Neural crest cell (in vitro differentiated cells): Measurements from ENCODE around the gene SNX1. TPM values are rescaled to one million over a fixed set of nuclear protein-coding genes. Genes with fewer than 3 reads are reported as not detected.

Source experiments
- DNase-seq: peaks from one replicate; pipeline ENCODE4 v3.0.0; 2021; ENCODE audit warnings: low read depth, mixed read lengths, low spot score
- H3K27ac Mint-ChIP-seq: one replicate; pipeline ENCODE4 v1.8.0; 2021; ENCODE audit warnings: mild to moderate bottlenecking, mixed read lengths; ENCODE audit not compliant: unreplicated experiment
- H3K27me3 Mint-ChIP-seq: 2 replicates; pipeline ENCODE4 v1.8.0; 2021; ENCODE audit warnings: low read depth, mild to moderate bottlenecking, mixed read lengths
- H3K36me3 Mint-ChIP-seq: 2 replicates; pipeline ENCODE4 v1.8.0; 2021; ENCODE audit warnings: low read depth, mild to moderate bottlenecking, mixed read lengths
- H3K4me1 Mint-ChIP-seq: 2 replicates; pipeline ENCODE4 v1.8.0; 2021; ENCODE audit warnings: mixed read lengths
- H3K4me3 Mint-ChIP-seq: one replicate; pipeline ENCODE4 v1.8.0; 2021; ENCODE audit warnings: mild to moderate bottlenecking, mixed read lengths
- H3K9me3 Mint-ChIP-seq: 2 replicates; pipeline ENCODE4 v1.8.0; 2021; ENCODE audit warnings: mixed read lengths
- total RNA-seq: library from RNA; stranded (reverse); gene quantifications from 2 replicates; pipeline ENCODE4 v1.2.1, GENCODE V29; 2021
- TF ChIP-seq, protein P1 (sequence below): fragments of 200-600 bp; sonication (generic); conservative IDR thresholded peaks from 2 replicates; pipeline ENCODE4 v1.5.0; 2021; ENCODE audit warnings: antibody characterized with exemption, mild to moderate bottlenecking

The SNX1 gene
- total RNA-seq, 1 donor from 2014 or later, result 131 TPM

- DNase-seq, result no peak
- Mint-ChIP-seq H3K9me3 (no peaks in the 10 kb centered on the region), H3K27me3 (peaks cover 3% of the 10 kb centered on the region), H3K27ac (no peak overlapping the region), H3K4me3 (peak overlapping the region; percentile 73), H3K4me1 (peaks cover 35% of the 10 kb centered on the region), H3K36me3 (peaks cover 23% of the 10 kb centered on the region)
- TF ChIP-seq, protein P1, sequence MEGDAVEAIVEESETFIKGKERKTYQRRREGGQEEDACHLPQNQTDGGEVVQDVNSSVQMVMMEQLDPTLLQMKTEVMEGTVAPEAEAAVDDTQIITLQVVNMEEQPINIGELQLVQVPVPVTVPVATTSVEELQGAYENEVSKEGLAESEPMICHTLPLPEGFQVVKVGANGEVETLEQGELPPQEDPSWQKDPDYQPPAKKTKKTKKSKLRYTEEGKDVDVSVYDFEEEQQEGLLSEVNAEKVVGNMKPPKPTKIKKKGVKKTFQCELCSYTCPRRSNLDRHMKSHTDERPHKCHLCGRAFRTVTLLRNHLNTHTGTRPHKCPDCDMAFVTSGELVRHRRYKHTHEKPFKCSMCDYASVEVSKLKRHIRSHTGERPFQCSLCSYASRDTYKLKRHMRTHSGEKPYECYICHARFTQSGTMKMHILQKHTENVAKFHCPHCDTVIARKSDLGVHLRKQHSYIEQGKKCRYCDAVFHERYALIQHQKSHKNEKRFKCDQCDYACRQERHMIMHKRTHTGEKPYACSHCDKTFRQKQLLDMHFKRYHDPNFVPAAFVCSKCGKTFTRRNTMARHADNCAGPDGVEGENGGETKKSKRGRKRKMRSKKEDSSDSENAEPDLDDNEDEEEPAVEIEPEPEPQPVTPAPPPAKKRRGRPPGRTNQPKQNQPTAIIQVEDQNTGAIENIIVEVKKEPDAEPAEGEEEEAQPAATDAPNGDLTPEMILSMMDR, result no peak
Observed at GRCh38 chr15:64158363-64159134, 62.8 kb downstream of the SNX1 start.

- TF ChIP-seq, protein P1, result no peak
- H3K36me3 Mint-ChIP-seq, result peaks cover 19% of the 10 kb centered on the region
Observed at GRCh38 chr15:64161688-64162477, 66.1 kb downstream of the SNX1 start.

DNA sequence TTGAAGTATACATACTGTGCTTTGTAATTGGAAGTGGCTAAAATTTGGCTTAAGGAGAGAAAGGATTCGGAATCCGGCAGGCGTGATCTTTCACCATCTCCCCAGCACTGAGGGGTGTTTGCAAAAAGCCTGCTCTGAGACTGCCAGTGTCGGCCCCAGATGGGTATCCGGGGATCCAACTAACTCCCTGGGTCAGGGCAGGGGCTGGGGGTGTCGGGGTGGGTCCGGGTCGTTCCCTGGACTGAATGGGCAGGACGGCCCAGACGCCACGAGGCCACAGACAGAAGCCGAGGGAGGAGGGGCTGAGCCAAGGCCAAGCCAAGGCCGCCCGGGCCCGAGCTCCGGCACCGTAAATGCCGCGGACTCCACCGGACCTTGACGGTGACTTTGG is 66.7 kb downstream of the SNX1 start:
- Mint-ChIP-seq H3K36me3 (peaks cover 20% of the 10 kb centered on the region), H3K27ac (peak overlapping the region; percentile 40), H3K4me1 (peaks cover 45% of the 10 kb centered on the region), H3K4me3 (peak overlapping the region; percentile 91), H3K9me3 (no peaks in the 10 kb centered on the region), H3K27me3 (no peaks in the 10 kb centered on the region)
- no peak for DNase-seq
- TF ChIP-seq, protein P1, result no peak

More at GRCh38 chr15:64161688-64162477, 66.1 kb downstream of the SNX1 start:
- no peaks in the 10 kb centered on the region for H3K27me3 Mint-ChIP-seq
- peaks cover 45% of the 10 kb centered on the region for H3K4me1 Mint-ChIP-seq
- H3K9me3 Mint-ChIP-seq, result no peaks in the 10 kb centered on the region
- DNase-seq, result no peak
- peak overlapping the region; percentile 91 for H3K4me3 Mint-ChIP-seq
- peak overlapping the region; percentile 40 for H3K27ac Mint-ChIP-seq

- peak within 1 kb of the TSS; percentile 91 for H3K4me3 Mint-ChIP-seq
- H3K36me3 Mint-ChIP-seq, result peaks cover 17% of the 10 kb centered on the region
- H3K4me1 Mint-ChIP-seq, result peaks cover 43% of the 10 kb centered on the region
Observed at GRCh38 chr15:64162869-64163658, 67.3 kb downstream of the SNX1 start, which contains the start of gene PPIB. TSS of gene PPIB (minus strand) at chr15:64163022. CDS start at chr15:64162986, 36 bp downstream.

More at GRCh38 chr15:64162869-64163658, 67.3 kb downstream of the SNX1 start, which contains the start of gene PPIB:
- peak; percentile 92 for DNase-seq
- H3K27ac Mint-ChIP-seq, result peak within 1 kb of the TSS; percentile 64
- no peaks in the 10 kb centered on the region for H3K9me3 Mint-ChIP-seq
- TF ChIP-seq, protein P1, result peak; percentile 47
- H3K27me3 Mint-ChIP-seq, result no peaks in the 10 kb centered on the region
